A549 (cell line): ENCODE measurements around the gene CMTM1. TPM values are rescaled to one million over a fixed set of nuclear protein-coding genes. Genes with fewer than 3 reads are reported as not detected.
A peak's percentile ranks its signal among the peaks of the same experiment; 100 is the strongest.

Source experiments
- ATAC-seq, 2 experiments: fragments of 200-7000 bp in 1 of 2; fragments of >200 bp in 1 of 2; cut with Nextera tagmentation in 1 of 2; cut with Tn5 transposase in 1 of 2; 3 replicates each; pipeline versions ENCODE4 v1.8.0 to v1.9.1; 2018 to 2020; ENCODE audit warnings: mild to moderate bottlenecking in 1 of 2, moderate library complexity in 1 of 2
- CTCF ChIA-PET: fragments of 300-600 bp; sonication (Branson Sonifier 250); formaldehyde crosslinking; extraction: SDS; loops from one replicate; lab custom pipeline; 2021; ENCODE audit warnings: antibody characterized with exemption, inconsistent platforms; lab: Yijun Ruan, JAX
- POLR2A ChIA-PET: fragments of 350-600 bp; formaldehyde crosslinking; extraction: SDS; loops from one replicate; lab custom pipeline; 2021; ENCODE audit warnings: antibody characterized with exemption, inconsistent platforms; lab: Yijun Ruan, JAX
- DNase-seq, 2 experiments: peaks; one replicate each; pipeline versions ENCODE4 v3.0.0 to v3.0.0-alpha.2; 2011 to 2016; ENCODE audit warnings: low read depth in 1 of 2, low spot score in 1 of 2
- FAIRE-seq: peaks from 2 replicates; lab custom pipeline; 2011; peaks lifted over from hg19 to GRCh38; lab: Jason Lieb, UNC
- H3K27ac ChIP-seq, 2 experiments: fragments of >200 bp; sonication (Bioruptor Twin); formaldehyde crosslinking; 3 replicates each; pipeline ENCODE4 v1.5.1; 2016 to 2017
- H3K4me1 ChIP-seq: fragments of >200 bp; sonication (Bioruptor Twin); formaldehyde crosslinking; 3 replicates; pipeline ENCODE4 v1.6.1; 2016
- H3K4me2 ChIP-seq: fragments of >200 bp; sonication (Bioruptor Twin); formaldehyde crosslinking; 3 replicates; pipeline ENCODE4 v1.6.1; 2016
- H3K4me3 ChIP-seq: fragments of >200 bp; sonication (Bioruptor Twin); formaldehyde crosslinking; 3 replicates; pipeline ENCODE4 v1.5.1; 2016
- H3K9me3 ChIP-seq: fragments of >200 bp; sonication (Bioruptor Twin); formaldehyde crosslinking; 3 replicates; pipeline ENCODE4 v1.6.1; 2016
- CBX2 ChIP-seq: fragments of 200-600 bp; sonication (generic); IDR thresholded peaks from 2 replicates; pipeline ENCODE4 v1.6.1; 2016; ENCODE audit warnings: low read depth, mild to moderate bottlenecking, borderline replicate concordance
- CBX8 ChIP-seq: fragments of 200-600 bp; sonication (generic); IDR thresholded peaks from 2 replicates; pipeline ENCODE4 v1.6.1; 2016
- EHMT2 ChIP-seq: fragments of 200-600 bp; sonication (generic); IDR thresholded peaks from 2 replicates; pipeline ENCODE4 v1.6.1; 2016; ENCODE audit warnings: antibody characterized with exemption, low read depth, mild to moderate bottlenecking, moderate library complexity
- ELK1 ChIP-seq: fragments of 150-350 bp; IDR thresholded peaks from 2 replicates; pipeline ENCODE4 v1.6.1; 2014; ENCODE audit warnings: low read depth, mild to moderate bottlenecking, low read length
- ESRRA ChIP-seq: fragments of 150-350 bp; IDR thresholded peaks from 2 replicates; pipeline ENCODE4 v1.6.1; 2014; ENCODE audit warnings: mild to moderate bottlenecking, low read length, borderline replicate concordance
- FOSL2 ChIP-seq, 2 experiments: fragments of 450-650 bp in 1 of 2; fragments of >200 bp in 1 of 2; sonication (Bioruptor Twin) in 1 of 2; formaldehyde crosslinking; IDR thresholded peaks; 2 replicates each; pipeline versions ENCODE4 v1.5.0 to v1.6.1; 2016 to 2020; ENCODE audit warnings: mild to moderate bottlenecking in 1 of 2, moderate library complexity in 1 of 2
- HDAC2 ChIP-seq: fragments of 200-600 bp; sonication (generic); IDR thresholded peaks from 2 replicates; pipeline ENCODE4 v1.6.1; 2016
- JUN ChIP-seq, 2 experiments: fragments of >200 bp; sonication (Bioruptor Twin); formaldehyde crosslinking; IDR thresholded peaks; 2 replicates in 1 of 2; 3 replicates in 1 of 2; pipeline ENCODE4 v1.6.1; 2016 to 2017
- JUNB ChIP-seq: fragments of >200 bp; sonication (Bioruptor Twin); formaldehyde crosslinking; IDR thresholded peaks from 2 replicates; pipeline ENCODE4 v1.6.1; 2016
- KDM1A ChIP-seq: fragments of 200-600 bp; sonication (generic); IDR thresholded peaks from 2 replicates; pipeline ENCODE4 v1.6.1; 2016; ENCODE audit warnings: low read depth, mild to moderate bottlenecking
- MAFK ChIP-seq: fragments of 450-650 bp; IDR thresholded peaks from 2 replicates; pipeline ENCODE4 v1.6.1; 2014; ENCODE audit not compliant: partially characterized antibody
- MAZ ChIP-seq: fragments of 150-350 bp; IDR thresholded peaks from 2 replicates; pipeline ENCODE4 v1.6.1; 2014; ENCODE audit warnings: antibody characterized with exemption, low read depth, low read length, borderline replicate concordance
- MYC ChIP-seq: IDR thresholded peaks from 2 replicates; pipeline ENCODE4 v1.6.1; 2012; ENCODE audit warnings: mild to moderate bottlenecking, inconsistent platforms, low read length, improper control_type of control experiment, borderline replicate concordance
- NFE2L2 ChIP-seq: fragments of 150-350 bp; conservative IDR thresholded peaks from 2 replicates; pipeline ENCODE4 v1.6.1; 2014; ENCODE audit warnings: low read length
- NPAS2 ChIP-seq: fragments of 250-450 bp; sonication (Bioruptor Pico); IDR thresholded peaks from 2 replicates; pipeline ENCODE4 v1.8.0; 2022; ENCODE audit warnings: mild to moderate bottlenecking, moderate library complexity, borderline replicate concordance
- NR3C1 ChIP-seq: fragments of >200 bp; sonication (Bioruptor Twin); formaldehyde crosslinking; IDR thresholded peaks from 3 replicates; pipeline ENCODE4 v1.6.1; 2017
- PBX3 ChIP-seq: IDR thresholded peaks from 2 replicates; pipeline ENCODE4 v1.6.1; 2012
- PHF8 ChIP-seq: fragments of 200-600 bp; sonication (generic); IDR thresholded peaks from 2 replicates; pipeline ENCODE4 v1.6.1; 2016; ENCODE audit warnings: low read depth, mild to moderate bottlenecking, antibody characterized with exemption, moderate library complexity, borderline replicate concordance
- POLR2AphosphoS2 ChIP-seq: conservative IDR thresholded peaks from 2 replicates; pipeline ENCODE4 v1.6.1; 2012; ENCODE audit warnings: low read length, improper control_type of control experiment, inconsistent platforms
- SMC3 ChIP-seq: fragments of >200 bp; sonication (Bioruptor Twin); formaldehyde crosslinking; IDR thresholded peaks from 3 replicates; pipeline ENCODE4 v1.6.1; 2018; ENCODE audit warnings: inconsistent platforms
- ZC3H11A ChIP-seq: fragments of 450-650 bp; IDR thresholded peaks from 2 replicates; pipeline ENCODE4 v1.6.1; 2014; ENCODE audit warnings: antibody characterized with exemption, mild to moderate bottlenecking
- WGBS: methylation state at CpG from one replicate; pipeline ENCODE4 v1.1.6; 2017; ENCODE audit errors: missing lambda C conversion rate; 5-methylcytosine and 5-hydroxymethylcytosine counted together
- polyA plus RNA-seq, 4 experiments: library from polyadenylated mRNA; depleted of rRNA in 3 of 4; stranded (reverse); fragments of >200 nt; fragmentation: RNase III in 1 of 4; extraction: RNeasy Plus Mini Kit Qiagen cat#74134 plus additional on column Dnase treatment in 1 of 4; gene quantifications; 2 replicates in 3 of 4; 3 replicates in 1 of 4; pipeline ENCODE4 v1.2.3, GENCODE V29; 2011 to 2017
- TF ChIP-seq, protein P1 (sequence below): fragments of 250-450 bp; sonication (Bioruptor Pico); IDR thresholded peaks from 2 replicates; pipeline ENCODE4 v1.5.0; 2021; ENCODE audit warnings: mild to moderate bottlenecking, moderate library complexity, borderline replicate concordance
- TF ChIP-seq, protein P2 (sequence below): IDR thresholded peaks from 2 replicates; pipeline ENCODE4 v1.6.1; 2012
- TF ChIP-seq, protein P3 (sequence below): fragments of 250-450 bp; sonication (Bioruptor Pico); IDR thresholded peaks from 2 replicates; pipeline ENCODE4 v1.5.0; 2020; ENCODE audit warnings: low read depth, mild to moderate bottlenecking, moderate library complexity

The CMTM1 gene
- polyA plus RNA-seq, 2 of the 4 experiments (the other 2 are of a cell fraction): 1.3 to 1.9 TPM

GRCh38 chr16:66524601-66525164 lies 41.6 kb upstream of the CMTM1 start:
- ChIA-PET POLR2A (no interaction called here), CTCF (interaction anchor here (1.0 to 1.5 kb wide), 6 partner anchors 9 to 118 kb away, joined by 3 to 4 read pairs (median 4); no protein-coding TSS in a partner anchor)
- no peak for FAIRE-seq
- DNase-seq: no peak
- ATAC-seq: no peak
- 0 out of 3 replicates have a peak, but pooled peaks cover 5% of the 10 kb centered on the region for H3K4me1 ChIP-seq
- no peaks in the 10 kb centered on the region for H3K9me3 ChIP-seq
- H3K4me2 ChIP-seq: no peak overlapping the region
- no peak overlapping the region for H3K4me3 ChIP-seq
- H3K27ac ChIP-seq: no peak overlapping the region
- TF ChIP-seq PBX3: no peak
- TF ChIP-seq, protein P1, sequence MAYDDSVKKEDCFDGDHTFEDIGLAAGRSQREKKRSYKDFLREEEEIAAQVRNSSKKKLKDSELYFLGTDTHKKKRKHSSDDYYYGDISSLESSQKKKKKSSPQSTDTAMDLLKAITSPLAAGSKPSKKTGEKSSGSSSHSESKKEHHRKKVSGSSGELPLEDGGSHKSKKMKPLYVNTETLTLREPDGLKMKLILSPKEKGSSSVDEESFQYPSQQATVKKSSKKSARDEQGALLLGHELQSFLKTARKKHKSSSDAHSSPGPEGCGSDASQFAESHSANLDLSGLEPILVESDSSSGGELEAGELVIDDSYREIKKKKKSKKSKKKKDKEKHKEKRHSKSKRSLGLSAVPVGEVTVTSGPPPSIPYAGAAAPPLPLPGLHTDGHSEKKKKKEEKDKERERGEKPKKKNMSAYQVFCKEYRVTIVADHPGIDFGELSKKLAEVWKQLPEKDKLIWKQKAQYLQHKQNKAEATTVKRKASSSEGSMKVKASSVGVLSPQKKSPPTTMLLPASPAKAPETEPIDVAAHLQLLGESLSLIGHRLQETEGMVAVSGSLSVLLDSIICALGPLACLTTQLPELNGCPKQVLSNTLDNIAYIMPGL (CRISPR knock-in tag): no peak
- TF ChIP-seq EHMT2: no peak
- no peak for TF ChIP-seq SMC3
- no peak for TF ChIP-seq NPAS2 (CRISPR knock-in tag)
- TF ChIP-seq, all 56 proteins: peak for 0
- WGBS: 77% methylated on average over 6 of the region's 6 CpGs

- no peak overlapping the region for H3K27ac ChIP-seq
- no peak overlapping the region for H3K4me3 ChIP-seq
- TF ChIP-seq, protein P2, sequence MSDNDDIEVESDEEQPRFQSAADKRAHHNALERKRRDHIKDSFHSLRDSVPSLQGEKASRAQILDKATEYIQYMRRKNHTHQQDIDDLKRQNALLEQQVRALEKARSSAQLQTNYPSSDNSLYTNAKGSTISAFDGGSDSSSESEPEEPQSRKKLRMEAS: no peak
- TF ChIP-seq ELK1 (no peak), CBX2 (no peak), MAFK (no peak), NR3C1 (no peak), POLR2AphosphoS2 (no peak), HDAC2 (no peak), ESRRA (no peak), EHMT2 (no peak), NFE2L2 (no peak), ZC3H11A (no peak), PHF8 (no peak), CBX8 (no peak)
- TF ChIP-seq, all 56 proteins: peak for 0
- CTCF ChIA-PET: interaction anchor here (1.0 to 1.5 kb wide), 4 partner anchors 8 to 44 kb away, joined by 3 to 4 read pairs (median 4); no protein-coding TSS in a partner anchor
- Histone ChIP-seq H3K4me2 (no peak overlapping the region), H3K9me3 (no peaks in the 10 kb centered on the region), H3K4me1 (0 out of 3 replicates have a peak, but pooled peaks cover 5% of the 10 kb centered on the region)
- DNase-seq (no peak), ATAC-seq (no peak), FAIRE-seq (no peak)
- whole genome bisulfite sequencing: 91% methylated on average over 9 of the region's 9 CpGs
- POLR2A ChIA-PET: no interaction called here
These were observed 40.7 kb upstream of the CMTM1 start for GRCh38 chr16:66525396-66526180.

GRCh38 chr16:66528294-66528693 lies 37.9 kb upstream of the CMTM1 start:
- H3K27ac ChIP-seq: no peak overlapping the region
- DNase-seq: no peak
- POLR2A ChIA-PET: no interaction called here
- no peak overlapping the region for H3K4me3 ChIP-seq
- FAIRE-seq: no peak
- TF ChIP-seq ESRRA (no peak), FOSL2 (IDR thresholded peaks at IDR 0.05) (no peak), FOSL2 (CRISPR knock-in tag; IDR thresholded peaks at IDR 0.05) (no peak), MYC (no peak), JUNB (no peak), KDM1A (no peak), NPAS2 (CRISPR knock-in tag) (no peak), HDAC2 (no peak), ZC3H11A (no peak), JUN (IDR thresholded peaks at IDR 0.05) (no peak), MAZ (no peak)
- TF ChIP-seq, protein P3, sequence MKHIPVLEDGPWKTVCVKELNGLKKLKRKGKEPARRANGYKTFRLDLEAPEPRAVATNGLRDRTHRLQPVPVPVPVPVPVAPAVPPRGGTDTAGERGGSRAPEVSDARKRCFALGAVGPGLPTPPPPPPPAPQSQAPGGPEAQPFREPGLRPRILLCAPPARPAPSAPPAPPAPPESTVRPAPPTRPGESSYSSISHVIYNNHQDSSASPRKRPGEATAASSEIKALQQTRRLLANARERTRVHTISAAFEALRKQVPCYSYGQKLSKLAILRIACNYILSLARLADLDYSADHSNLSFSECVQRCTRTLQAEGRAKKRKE (CRISPR knock-in tag): no peak
- 88% methylated on average over 5 of the region's 5 CpGs for WGBS
- peak in 1 of 2 experiments; percentile 29; a peak in 1 of 6 replicates for ATAC-seq
- H3K9me3 ChIP-seq: no peaks in the 10 kb centered on the region
- H3K4me2 ChIP-seq: no peak overlapping the region
- CTCF ChIA-PET: interaction anchor here (0.6 to 0.9 kb wide), 2 partner anchors 14 to 19 kb away, joined by 3 read pairs; no protein-coding TSS in a partner anchor
- H3K4me1 ChIP-seq: no peaks in the 10 kb centered on the region
